Measurements from ENCODE around the gene PDE5A. TPM values are rescaled to one million over a fixed set of nuclear protein-coding genes. Genes with fewer than 3 reads are reported as not detected.
"Not testable (repeated sequence)": the region's sequence is repeated elsewhere in the genome, so short reads cannot be mapped to it uniquely, and the experiment has no call there.

Gene PDE5A
- total and polyA plus RNA-seq, 4 donors: 3.8 to 121 (median 16.9) TPM

DNA sequence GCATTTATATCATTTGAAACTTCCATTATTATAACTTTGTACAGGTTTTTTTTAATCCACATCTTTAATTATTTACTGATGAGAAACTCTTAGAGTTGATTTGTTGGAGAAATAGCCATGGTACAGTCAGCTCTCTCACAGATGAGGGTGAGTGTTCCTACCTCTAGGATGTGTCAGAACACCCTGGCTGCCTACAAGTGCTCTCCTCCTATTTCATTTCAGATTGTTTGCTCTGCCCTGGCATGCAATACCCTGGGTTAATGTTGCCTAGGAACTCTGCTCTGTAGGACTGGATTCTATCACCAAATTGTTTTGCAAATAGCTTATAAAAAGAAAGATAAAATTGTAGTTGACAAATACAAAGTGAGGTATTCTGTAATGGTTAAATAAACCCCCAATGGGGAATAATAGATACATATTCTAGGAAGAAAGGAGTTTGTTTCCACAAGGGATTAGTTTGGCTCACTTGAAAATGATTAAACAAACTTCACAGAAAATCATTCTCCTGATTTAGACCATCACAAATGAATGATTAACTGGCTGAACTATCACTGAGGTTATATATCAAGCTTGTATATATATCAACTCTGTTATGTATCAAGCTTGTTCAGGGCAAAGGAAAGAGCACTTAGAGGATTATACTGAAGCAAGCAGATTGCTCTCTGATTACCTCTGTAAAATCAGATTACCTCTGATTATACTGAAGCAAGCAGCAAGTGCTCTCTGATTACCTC, 150.0 kb downstream of the PDE5A start:
- no peaks in the 10 kb centered on the region for H3K4me1 ChIP-seq (ENCODE audit: control insufficient read depth in 5 of 5, insufficient read depth in 5 of 5, low read length in 5 of 5)
- no peak overlapping the region for H3K4me3 ChIP-seq
- no peak for ATAC-seq (ENCODE audit: insufficient read depth, low FRiP score)
- H3K27ac ChIP-seq (ENCODE audit: low read depth in 1 of 2, low read length in 1 of 2): no peak overlapping the region
- H3K27me3 ChIP-seq (ENCODE audit: control insufficient read depth in 3 of 3, insufficient read depth in 3 of 3, low read length in 2 of 3): no peaks in the 10 kb centered on the region
- H3K9me3 ChIP-seq (ENCODE audit: control insufficient read depth in 4 of 4, insufficient read depth in 3 of 4, low read length in 3 of 4): no peaks in the 10 kb centered on the region
- no peak overlapping the region for H3K9ac ChIP-seq (ENCODE audit: insufficient read depth in 1 of 2, low read length in 2 of 2)
- TF ChIP-seq, protein P1, sequence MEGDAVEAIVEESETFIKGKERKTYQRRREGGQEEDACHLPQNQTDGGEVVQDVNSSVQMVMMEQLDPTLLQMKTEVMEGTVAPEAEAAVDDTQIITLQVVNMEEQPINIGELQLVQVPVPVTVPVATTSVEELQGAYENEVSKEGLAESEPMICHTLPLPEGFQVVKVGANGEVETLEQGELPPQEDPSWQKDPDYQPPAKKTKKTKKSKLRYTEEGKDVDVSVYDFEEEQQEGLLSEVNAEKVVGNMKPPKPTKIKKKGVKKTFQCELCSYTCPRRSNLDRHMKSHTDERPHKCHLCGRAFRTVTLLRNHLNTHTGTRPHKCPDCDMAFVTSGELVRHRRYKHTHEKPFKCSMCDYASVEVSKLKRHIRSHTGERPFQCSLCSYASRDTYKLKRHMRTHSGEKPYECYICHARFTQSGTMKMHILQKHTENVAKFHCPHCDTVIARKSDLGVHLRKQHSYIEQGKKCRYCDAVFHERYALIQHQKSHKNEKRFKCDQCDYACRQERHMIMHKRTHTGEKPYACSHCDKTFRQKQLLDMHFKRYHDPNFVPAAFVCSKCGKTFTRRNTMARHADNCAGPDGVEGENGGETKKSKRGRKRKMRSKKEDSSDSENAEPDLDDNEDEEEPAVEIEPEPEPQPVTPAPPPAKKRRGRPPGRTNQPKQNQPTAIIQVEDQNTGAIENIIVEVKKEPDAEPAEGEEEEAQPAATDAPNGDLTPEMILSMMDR (IDR thresholded peaks at IDR 0.05; ENCODE audit: control extremely low read depth, extremely low read depth): no peak
- peak in 1 of 3 donors; percentile 6 for DNase-seq
- peaks cover 6 to 15% (median 12%) of the 10 kb centered on the region in 4 donors for H3K36me3 ChIP-seq (ENCODE audit: control insufficient read depth in 4 of 4, insufficient read depth in 4 of 4, low read length in 4 of 4)

DNA sequence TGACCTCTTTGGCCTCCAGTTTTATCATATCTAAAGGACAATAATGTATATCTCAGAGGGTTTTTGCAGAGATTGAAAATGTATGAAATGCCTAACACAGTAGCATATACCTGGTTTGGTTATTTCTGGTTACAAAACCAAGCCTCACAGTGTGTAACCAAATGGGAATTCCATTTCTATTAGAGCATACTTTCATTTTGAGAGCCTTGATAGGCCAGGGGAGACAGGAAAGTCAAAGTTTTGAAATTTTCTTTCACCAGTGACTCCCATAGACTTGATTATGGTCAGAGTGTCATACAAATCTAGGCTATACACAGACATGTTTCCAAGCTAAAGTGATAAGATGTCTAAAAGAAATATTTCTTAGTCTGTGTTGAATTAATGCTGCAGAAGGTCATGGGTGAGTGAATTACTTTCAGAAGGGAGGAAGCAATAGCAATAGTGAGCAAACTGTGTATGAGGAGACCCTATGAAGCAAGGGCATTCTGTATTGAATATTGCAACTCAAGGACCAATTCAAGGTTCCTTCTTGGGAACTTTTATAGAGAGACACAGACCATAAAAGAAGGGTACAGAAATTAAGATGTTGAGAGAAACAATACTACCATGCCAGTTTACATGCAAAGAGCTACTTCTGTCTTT, 151.1 kb downstream of the PDE5A start:
- ATAC-seq (ENCODE audit: insufficient read depth, low FRiP score): no peak
- H3K36me3 ChIP-seq (ENCODE audit: control insufficient read depth in 4 of 4, insufficient read depth in 4 of 4, low read length in 4 of 4): peaks cover 6 to 15% (median 12%) of the 10 kb centered on the region in 4 donors
- DNase-seq: no peak

DNA sequence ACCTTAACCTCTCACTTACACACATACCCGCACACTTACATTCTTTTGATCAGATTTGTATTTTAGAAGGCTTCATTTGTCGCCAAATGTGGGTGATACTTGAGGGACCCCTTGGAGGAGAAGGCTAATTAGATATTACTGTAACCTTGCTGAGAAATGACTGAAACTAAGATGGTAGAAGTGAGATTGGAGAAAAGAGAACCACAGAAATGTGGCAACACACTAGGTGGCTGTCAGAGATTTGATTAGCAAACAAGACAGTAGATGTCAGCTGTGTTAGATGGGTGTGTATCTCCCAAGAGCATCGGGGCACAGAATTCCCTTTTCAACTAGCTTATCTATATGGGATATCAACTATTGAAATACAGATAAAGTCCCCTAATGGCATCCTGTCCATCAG, 157.3 kb downstream of the PDE5A start:
- no peak overlapping the region for H3K27ac ChIP-seq (ENCODE audit: low read depth in 1 of 2, low read length in 1 of 2)
- peaks cover 1 to 5% (median 4%) of the 10 kb centered on the region in 4 donors for H3K36me3 ChIP-seq (ENCODE audit: control insufficient read depth in 4 of 4, insufficient read depth in 4 of 4, low read length in 4 of 4)
- no peaks in the 10 kb centered on the region for H3K9me3 ChIP-seq (ENCODE audit: control insufficient read depth in 4 of 4, insufficient read depth in 3 of 4, low read length in 3 of 4)
- TF ChIP-seq, protein P1 (IDR thresholded peaks at IDR 0.05; ENCODE audit: control extremely low read depth, extremely low read depth): no peak
- 81 to 82% methylated on average over 3 of the region's 3 CpGs for WGBS, 2 donors
- DNase-seq (no peak), ATAC-seq (ENCODE audit: insufficient read depth, low FRiP score) (no peak)
- no peak overlapping the region for H3K4me3 ChIP-seq
- H3K27me3 ChIP-seq (ENCODE audit: control insufficient read depth in 3 of 3, insufficient read depth in 3 of 3, low read length in 2 of 3): no peaks in the 10 kb centered on the region
- H3K4me1 ChIP-seq (ENCODE audit: control insufficient read depth in 5 of 5, insufficient read depth in 5 of 5, low read length in 5 of 5): peaks cover 0 to 11% (median 0%) of the 10 kb centered on the region in 5 donors
- no peak overlapping the region for H3K9ac ChIP-seq (ENCODE audit: insufficient read depth in 1 of 2, low read length in 2 of 2)

More for the DNA sequence above, 151.1 kb downstream of the PDE5A start:
- Histone ChIP-seq H3K27ac (ENCODE audit: low read depth in 1 of 2, low read length in 1 of 2) (no peak overlapping the region), H3K27me3 (ENCODE audit: control insufficient read depth in 3 of 3, insufficient read depth in 3 of 3, low read length in 2 of 3) (no peaks in the 10 kb centered on the region), H3K4me1 (ENCODE audit: control insufficient read depth in 5 of 5, insufficient read depth in 5 of 5, low read length in 5 of 5) (no peaks in the 10 kb centered on the region), H3K9me3 (ENCODE audit: control insufficient read depth in 4 of 4, insufficient read depth in 3 of 4, low read length in 3 of 4) (no peaks in the 10 kb centered on the region), H3K4me3 (no peak overlapping the region), H3K9ac (ENCODE audit: insufficient read depth in 1 of 2, low read length in 2 of 2) (no peak overlapping the region)
- TF ChIP-seq, protein P1 (IDR thresholded peaks at IDR 0.05; ENCODE audit: control extremely low read depth, extremely low read depth): no peak

DNA sequence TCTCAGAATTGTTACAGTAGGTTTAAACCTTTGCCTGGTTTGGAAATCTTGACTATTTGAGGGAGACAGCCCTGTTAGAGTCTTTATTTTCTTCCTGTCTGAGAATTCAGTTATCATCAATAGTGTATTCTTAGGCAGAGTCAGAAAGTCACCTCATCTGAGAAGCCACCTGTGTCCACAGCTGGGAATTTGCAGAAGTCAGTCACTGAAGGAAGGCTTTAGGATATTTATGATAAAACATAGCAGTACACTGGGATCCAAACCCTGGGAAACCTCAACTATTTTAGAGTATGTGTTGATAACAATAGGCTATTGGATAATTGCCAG, 157.9 kb downstream of the PDE5A start:
- not testable (repeated sequence) for ATAC-seq (ENCODE audit: insufficient read depth, low FRiP score); H3K9me3 ChIP-seq (ENCODE audit: control insufficient read depth in 4 of 4, insufficient read depth in 3 of 4, low read length in 3 of 4); H3K27ac ChIP-seq (ENCODE audit: low read depth in 1 of 2, low read length in 1 of 2); H3K9ac ChIP-seq (ENCODE audit: insufficient read depth in 1 of 2, low read length in 2 of 2); H3K4me3 ChIP-seq; H3K27me3 ChIP-seq (ENCODE audit: control insufficient read depth in 3 of 3, insufficient read depth in 3 of 3, low read length in 2 of 3); DNase-seq; H3K36me3 ChIP-seq (ENCODE audit: control insufficient read depth in 4 of 4, insufficient read depth in 4 of 4, low read length in 4 of 4)
- peaks cover 0 to 11% (median 0%) of the 10 kb centered on the region in 5 donors for H3K4me1 ChIP-seq (ENCODE audit: control insufficient read depth in 5 of 5, insufficient read depth in 5 of 5, low read length in 5 of 5)

DNA sequence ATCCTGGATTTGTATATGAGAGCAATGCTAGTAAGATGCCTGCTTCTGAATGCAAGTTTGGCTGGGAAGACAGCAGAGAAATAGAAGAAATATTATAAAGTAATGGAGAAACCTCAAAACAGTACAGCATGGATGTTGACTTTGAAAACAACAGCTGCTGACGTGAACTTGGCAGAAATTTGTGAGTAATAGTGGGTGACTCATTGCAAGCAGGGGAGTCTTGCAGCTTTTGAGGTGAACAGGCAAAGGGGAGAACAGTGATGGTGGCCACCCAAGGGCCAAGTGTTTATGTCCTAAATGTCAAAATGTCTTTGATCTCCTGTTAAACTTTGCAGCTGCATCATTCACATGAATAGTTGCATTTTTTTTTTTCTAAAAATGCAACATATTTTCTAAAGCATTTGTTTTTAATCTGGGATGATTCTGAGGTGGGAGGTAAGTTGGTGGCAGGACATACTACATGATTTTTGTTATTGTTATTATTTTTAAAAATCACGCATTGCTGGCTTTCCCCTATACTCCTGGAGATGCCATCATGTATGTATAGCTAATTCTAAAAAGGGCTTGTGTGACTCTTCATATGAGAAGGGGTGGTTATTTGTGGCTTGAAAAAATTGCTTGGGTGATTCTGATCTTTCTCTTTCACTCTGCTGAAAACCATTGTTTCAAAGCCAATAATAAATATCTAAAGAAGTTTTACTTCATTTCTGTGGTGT, 158.4 kb downstream of the PDE5A start:
- not testable (repeated sequence) for H3K36me3 ChIP-seq (ENCODE audit: control insufficient read depth in 4 of 4, insufficient read depth in 4 of 4, low read length in 4 of 4); DNase-seq; H3K9ac ChIP-seq (ENCODE audit: insufficient read depth in 1 of 2, low read length in 2 of 2); H3K9me3 ChIP-seq (ENCODE audit: control insufficient read depth in 4 of 4, insufficient read depth in 3 of 4, low read length in 3 of 4); H3K4me3 ChIP-seq; ATAC-seq (ENCODE audit: insufficient read depth, low FRiP score); H3K27me3 ChIP-seq (ENCODE audit: control insufficient read depth in 3 of 3, insufficient read depth in 3 of 3, low read length in 2 of 3); H3K27ac ChIP-seq (ENCODE audit: low read depth in 1 of 2, low read length in 1 of 2)
- peaks cover 0 to 11% (median 0%) of the 10 kb centered on the region in 5 donors for H3K4me1 ChIP-seq (ENCODE audit: control insufficient read depth in 5 of 5, insufficient read depth in 5 of 5, low read length in 5 of 5)
- WGBS, 2 donors: 85 to 86% methylated on average over 2 of the region's 2 CpGs

DNA sequence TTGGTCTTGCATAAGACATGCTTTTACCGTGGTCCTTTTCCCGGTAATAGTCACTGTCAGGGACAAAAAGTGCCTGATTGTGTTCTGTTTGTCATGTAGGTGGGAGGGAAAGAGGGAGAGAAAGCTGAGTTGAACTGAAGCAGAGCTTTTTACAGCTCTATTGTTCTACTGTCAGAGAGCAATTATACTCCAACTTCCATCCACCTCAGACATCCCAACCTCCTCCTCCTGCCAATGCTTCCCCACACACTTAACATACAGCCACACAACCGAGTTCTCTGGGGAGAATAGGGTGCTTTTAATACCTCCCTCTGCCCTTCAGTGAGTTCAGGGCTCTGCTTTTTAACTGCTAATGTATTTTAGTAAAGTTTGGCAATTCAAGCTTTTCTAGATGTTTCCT, 159.6 kb downstream of the PDE5A start:
- WGBS, 2 donors: 89 to 95% methylated on average over 3 of the region's 3 CpGs

More for the DNA sequence above, 159.6 kb downstream of the PDE5A start:
- not testable (repeated sequence) for H3K36me3 ChIP-seq (ENCODE audit: control insufficient read depth in 4 of 4, insufficient read depth in 4 of 4, low read length in 4 of 4); H3K27me3 ChIP-seq (ENCODE audit: control insufficient read depth in 3 of 3, insufficient read depth in 3 of 3, low read length in 2 of 3); H3K9me3 ChIP-seq (ENCODE audit: control insufficient read depth in 4 of 4, insufficient read depth in 3 of 4, low read length in 3 of 4); DNase-seq; H3K27ac ChIP-seq (ENCODE audit: low read depth in 1 of 2, low read length in 1 of 2); ATAC-seq (ENCODE audit: insufficient read depth, low FRiP score); H3K9ac ChIP-seq (ENCODE audit: insufficient read depth in 1 of 2, low read length in 2 of 2); H3K4me3 ChIP-seq
- peaks cover 0 to 11% (median 0%) of the 10 kb centered on the region in 5 donors for H3K4me1 ChIP-seq (ENCODE audit: control insufficient read depth in 5 of 5, insufficient read depth in 5 of 5, low read length in 5 of 5)

Data from lung (tissue), 12 donors.